CD14-positive monocyte (primary cell): ENCODE measurements around the gene UNC5CL. TPM values are rescaled to one million over a fixed set of nuclear protein-coding genes. Genes with fewer than 3 reads are reported as not detected.

Experiments used
- DNase-seq, 3 donors: peaks; one replicate each; pipeline ENCODE4 v3.0.0-alpha.2; 2011 to 2022
- H2AFZ ChIP-seq: 2 replicates; pipeline ENCODE4 v1.6.0; 2012; ENCODE audit warnings: mild to moderate bottlenecking, low read depth, low read length, inconsistent platforms; ENCODE audit not compliant: insufficient read depth, poor library complexity, severe bottlenecking
- H3K27ac ChIP-seq, 2 donors: 1 replicate in 1 of 2; 2 replicates in 1 of 2; pipeline ENCODE4 v1.5.1; 2012 to 2013; ENCODE audit warnings: low read length in 2 of 2, control low read depth in 1 of 2, inconsistent platforms in 1 of 2, low read depth in 1 of 2, mild to moderate bottlenecking in 1 of 2
- H3K27me3 ChIP-seq, 2 donors: one replicate each; pipeline versions ENCODE4 v1.6.0 to v1.6.1; 2011 to 2013; ENCODE audit warnings: low read length in 2 of 2; ENCODE audit not compliant: control insufficient read depth in 2 of 2, insufficient read depth in 2 of 2
- H3K36me3 ChIP-seq, 2 donors: replicated peaks in 1 of 2; 1 replicate in 1 of 2; 2 replicates in 1 of 2; pipeline versions ENCODE4 v1.5.1 to v1.6.1; 2012 to 2013; ENCODE audit warnings: low read length in 2 of 2, control low read depth in 1 of 2, inconsistent platforms in 1 of 2, mild to moderate bottlenecking in 1 of 2; ENCODE audit not compliant: insufficient read depth in 2 of 2, control insufficient read depth in 1 of 2
- H3K4me1 ChIP-seq, 2 donors: 1 replicate in 1 of 2; 2 replicates in 1 of 2; pipeline versions ENCODE4 v1.5.1 to v1.6.1; 2012 to 2013; ENCODE audit warnings: low read length in 2 of 2, control low read depth in 1 of 2, inconsistent platforms in 1 of 2, mild to moderate bottlenecking in 1 of 2, moderate library complexity in 1 of 2; ENCODE audit not compliant: insufficient read depth in 2 of 2, control insufficient read depth in 1 of 2
- H3K4me2 ChIP-seq: replicated peaks from 2 replicates; pipeline ENCODE3; 2012; ENCODE audit warnings: low read length, moderate library complexity, mild to moderate bottlenecking; ENCODE audit not compliant: poor library complexity, severe bottlenecking; ENCODE audit errors: extremely low read depth
- H3K4me3 ChIP-seq, 3 experiments: fragments of 200-600 bp in 1 of 3; sonication (generic) in 1 of 3; replicated peaks in 1 of 3; 1 replicate in 2 of 3; 2 replicates in 1 of 3; pipeline ENCODE4 v1.5.1; 2011 to 2013; ENCODE audit warnings: low read length in 3 of 3, mild to moderate bottlenecking in 3 of 3, control low read depth in 2 of 3, low read depth in 2 of 3, inconsistent platforms in 1 of 3, moderate library complexity in 1 of 3
- H3K79me2 ChIP-seq: 2 replicates; pipeline ENCODE4 v1.6.0; 2012; ENCODE audit warnings: mild to moderate bottlenecking, control low read depth, inconsistent platforms, low read length, moderate library complexity; ENCODE audit not compliant: insufficient read depth
- H3K9ac ChIP-seq: 2 replicates; pipeline ENCODE4 v1.6.0; 2017; ENCODE audit warnings: low read length, mild to moderate bottlenecking; ENCODE audit not compliant: insufficient read depth, poor library complexity, severe bottlenecking
- H3K9me3 ChIP-seq, 2 donors: replicated peaks in 1 of 2; 1 replicate in 1 of 2; 2 replicates in 1 of 2; pipeline versions ENCODE4 v1.5.1 to v1.6.1; 2012 to 2013; ENCODE audit warnings: low read length in 2 of 2, control low read depth in 1 of 2; ENCODE audit not compliant: control insufficient read depth in 1 of 2, insufficient read depth in 1 of 2
- H4K20me1 ChIP-seq: 2 replicates; pipeline ENCODE4 v1.6.0; 2012; ENCODE audit warnings: mild to moderate bottlenecking, low read length, control low read depth, moderate library complexity; ENCODE audit not compliant: insufficient read depth
- H3K27ac Mint-ChIP-seq, 7 donors: one replicate each; pipeline ENCODE4 v1.8.0; 2020; ENCODE audit warnings: mild to moderate bottlenecking in 7 of 7, mixed read lengths in 7 of 7, moderate library complexity in 6 of 7, inconsistent platforms in 2 of 7
- H3K27me3 Mint-ChIP-seq, 3 donors: one replicate each; pipeline ENCODE4 v1.8.0; 2021 to 2022; ENCODE audit warnings: low read depth in 3 of 3, mild to moderate bottlenecking in 3 of 3, mixed read lengths in 3 of 3, moderate library complexity in 3 of 3, inconsistent platforms in 1 of 3
- H3K36me3 Mint-ChIP-seq, 2 donors: one replicate each; pipeline ENCODE4 v1.8.0; 2020; ENCODE audit warnings: mixed read lengths in 2 of 2, inconsistent platforms in 1 of 2, mild to moderate bottlenecking in 1 of 2
- H3K4me1 Mint-ChIP-seq: one replicate; pipeline ENCODE4 v1.8.0; 2020; ENCODE audit warnings: mild to moderate bottlenecking, mixed read lengths
- H3K4me3 Mint-ChIP-seq, 2 donors: one replicate each; pipeline ENCODE4 v1.8.0; 2020; ENCODE audit warnings: mild to moderate bottlenecking in 2 of 2, mixed read lengths in 2 of 2, moderate library complexity in 1 of 2
- H3K9me3 Mint-ChIP-seq, 7 donors: one replicate each; pipeline ENCODE4 v1.8.0; 2020 to 2022; ENCODE audit warnings: mixed read lengths in 7 of 7, mild to moderate bottlenecking in 6 of 7, moderate library complexity in 6 of 7, inconsistent platforms in 2 of 7
- WGBS: methylation state at CpG from one replicate; pipeline ENCODE4 v1.1.5; 2013; ENCODE audit warnings: missing lambda C conversion rate; ENCODE audit not compliant: insufficient coverage; 5-methylcytosine and 5-hydroxymethylcytosine counted together
- intact Hi-C, 2 donors: fragments of 100-400 bp; cut with micrococcal nuclease; formaldehyde crosslinking; loops; one replicate each; pipeline versions ENCODE4 v1.15.0 to v1.15.1; 2023
- polyA plus RNA-seq, 3 donors: library from polyadenylated mRNA; depleted of rRNA in 1 of 3; unstranded in 2 of 3; stranded (reverse) in 1 of 3; fragments of 300-500 nt in 2 of 3; fragments of >200 nt in 1 of 3; fragmentation: Illumina TruSeq in 2 of 3; gene quantifications; 1 replicate in 2 of 3; 2 replicates in 1 of 3; pipeline ENCODE4 v1.2.3, GENCODE V29; 2012 to 2021
- TF ChIP-seq, protein P1 (sequence below): fragments of 200-600 bp; IDR thresholded peaks from one replicate; pipeline ENCODE4 v1.8.0; 2022; ENCODE audit warnings: antibody characterized with exemption, mild to moderate bottlenecking

Gene UNC5CL
- polyA plus RNA-seq, 3 donors, result 0.09 to 2.3 TPM; not detected in 1

DNA sequence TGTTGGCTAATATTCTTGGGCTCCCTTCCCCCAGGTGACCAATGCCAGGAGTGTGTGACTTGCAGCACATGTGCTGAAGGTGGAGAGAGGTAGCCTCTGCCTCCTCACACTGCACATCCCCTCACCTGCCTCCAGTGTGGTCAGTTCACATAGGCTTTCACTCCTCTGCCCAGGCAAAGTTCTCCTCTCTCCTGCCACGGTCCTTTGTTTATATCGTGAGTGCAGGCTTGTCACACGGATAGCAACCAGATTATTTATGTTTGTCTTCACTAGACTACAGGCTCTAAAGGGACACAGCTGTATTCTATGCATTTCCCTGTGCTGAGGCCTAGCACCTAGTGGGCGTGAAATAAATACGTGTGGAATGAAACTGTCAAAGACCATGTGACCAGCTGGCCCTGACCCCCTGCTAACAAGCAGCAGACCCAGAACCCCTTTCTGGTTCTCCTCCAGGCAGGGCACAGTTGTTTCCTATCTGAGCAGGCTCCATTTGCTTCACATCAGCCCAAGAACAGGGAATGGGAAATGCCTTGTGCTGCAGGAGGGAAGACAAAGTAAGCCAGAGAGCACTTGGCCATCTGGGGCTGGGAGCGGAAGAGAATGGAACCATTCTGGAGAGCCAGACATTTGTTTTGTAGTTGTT, 42.3 kb downstream of the UNC5CL start:
- Mint-ChIP-seq H3K27ac (no peak overlapping the region), H3K36me3 (no peaks in the 10 kb centered on the region), H3K9me3 (no peaks in the 10 kb centered on the region), H3K4me3 (no peak overlapping the region), H3K4me1 (no peaks in the 10 kb centered on the region), H3K27me3 (peaks cover 8 to 15% (median 14%) of the 10 kb centered on the region in 3 donors)
- TF ChIP-seq, protein P1, sequence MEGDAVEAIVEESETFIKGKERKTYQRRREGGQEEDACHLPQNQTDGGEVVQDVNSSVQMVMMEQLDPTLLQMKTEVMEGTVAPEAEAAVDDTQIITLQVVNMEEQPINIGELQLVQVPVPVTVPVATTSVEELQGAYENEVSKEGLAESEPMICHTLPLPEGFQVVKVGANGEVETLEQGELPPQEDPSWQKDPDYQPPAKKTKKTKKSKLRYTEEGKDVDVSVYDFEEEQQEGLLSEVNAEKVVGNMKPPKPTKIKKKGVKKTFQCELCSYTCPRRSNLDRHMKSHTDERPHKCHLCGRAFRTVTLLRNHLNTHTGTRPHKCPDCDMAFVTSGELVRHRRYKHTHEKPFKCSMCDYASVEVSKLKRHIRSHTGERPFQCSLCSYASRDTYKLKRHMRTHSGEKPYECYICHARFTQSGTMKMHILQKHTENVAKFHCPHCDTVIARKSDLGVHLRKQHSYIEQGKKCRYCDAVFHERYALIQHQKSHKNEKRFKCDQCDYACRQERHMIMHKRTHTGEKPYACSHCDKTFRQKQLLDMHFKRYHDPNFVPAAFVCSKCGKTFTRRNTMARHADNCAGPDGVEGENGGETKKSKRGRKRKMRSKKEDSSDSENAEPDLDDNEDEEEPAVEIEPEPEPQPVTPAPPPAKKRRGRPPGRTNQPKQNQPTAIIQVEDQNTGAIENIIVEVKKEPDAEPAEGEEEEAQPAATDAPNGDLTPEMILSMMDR, result no peak
- Histone ChIP-seq H3K27ac (no peak overlapping the region), H2AFZ (no peak overlapping the region), H4K20me1 (no peaks in the 10 kb centered on the region), H3K36me3 (no peaks in the 10 kb centered on the region), H3K4me2 (no peak overlapping the region), H3K27me3 (peaks cover 0 to 3% of the 10 kb centered on the region in 2 donors), H3K4me3 (no peak overlapping the region), H3K79me2 (no peaks in the 10 kb centered on the region), H3K9me3 (no peaks in the 10 kb centered on the region), H3K4me1 (no peaks in the 10 kb centered on the region), H3K9ac (no peak overlapping the region)
- no peak for DNase-seq
- 90% methylated on average over 3 of the region's 6 CpGs for WGBS
- intact Hi-C loops, result no loop called here

DNA sequence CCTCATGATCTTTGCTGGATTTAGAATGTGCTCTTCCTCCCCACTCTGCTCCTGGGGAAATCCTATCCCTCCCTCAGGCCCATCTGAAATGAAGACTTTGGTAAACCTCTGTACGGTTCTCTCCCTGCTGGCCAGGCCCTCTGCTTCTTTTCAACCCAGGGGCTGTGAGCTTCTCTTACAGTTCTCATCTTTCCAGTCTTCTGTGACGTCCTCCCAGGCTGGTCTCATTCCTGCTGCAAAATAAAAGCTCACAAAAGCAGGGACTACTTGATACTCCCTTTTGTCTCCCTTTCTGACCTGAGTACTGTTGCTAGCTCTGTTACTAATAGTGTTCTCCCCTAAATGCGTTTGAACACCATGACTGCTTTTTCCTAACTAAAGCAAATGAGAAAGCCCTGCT, 46.3 kb downstream of the UNC5CL start:
- Histone ChIP-seq H3K9ac (no peak overlapping the region), H3K79me2 (no peaks in the 10 kb centered on the region), H3K4me2 (no peak overlapping the region), H3K27ac (no peak overlapping the region), H3K27me3 (peaks cover 2 to 3% of the 10 kb centered on the region in 2 donors), H3K36me3 (no peaks in the 10 kb centered on the region), H2AFZ (no peak overlapping the region), H4K20me1 (no peaks in the 10 kb centered on the region), H3K4me1 (no peaks in the 10 kb centered on the region), H3K9me3 (no peaks in the 10 kb centered on the region), H3K4me3 (no peak overlapping the region)
- peaks cover 11 to 17% (median 12%) of the 10 kb centered on the region in 3 donors for H3K27me3 Mint-ChIP-seq
- H3K36me3 Mint-ChIP-seq, result no peaks in the 10 kb centered on the region
- TF ChIP-seq, protein P1, result no peak
- WGBS, result 92% methylated on average over 3 of the region's 3 CpGs
- H3K27ac Mint-ChIP-seq, result peak overlapping the region in 1 of 7 donors; percentile 3
- DNase-seq, result no peak
- H3K4me3 Mint-ChIP-seq, result no peak overlapping the region
- H3K9me3 Mint-ChIP-seq, result peaks cover 0 to 2% (median 0%) of the 10 kb centered on the region in 7 donors
- intact Hi-C loops, result no loop called here
- no peaks in the 10 kb centered on the region for H3K4me1 Mint-ChIP-seq
